Activated CD4-positive, alpha-beta T cell treated with anti-CD3 and anti-CD28 coated beads for 1 hour (primary cell): ENCODE measurements around the gene POT1.

ENCODE experiments used
- DNase-seq: peaks from one replicate; pipeline ENCODE4 v3.0.0-alpha.2; 2020

POT1 gene

GRCh38 chr7:124908259-124908658 is 21.4 kb downstream of the POT1 start:
- no peak for DNase-seq

DNA sequence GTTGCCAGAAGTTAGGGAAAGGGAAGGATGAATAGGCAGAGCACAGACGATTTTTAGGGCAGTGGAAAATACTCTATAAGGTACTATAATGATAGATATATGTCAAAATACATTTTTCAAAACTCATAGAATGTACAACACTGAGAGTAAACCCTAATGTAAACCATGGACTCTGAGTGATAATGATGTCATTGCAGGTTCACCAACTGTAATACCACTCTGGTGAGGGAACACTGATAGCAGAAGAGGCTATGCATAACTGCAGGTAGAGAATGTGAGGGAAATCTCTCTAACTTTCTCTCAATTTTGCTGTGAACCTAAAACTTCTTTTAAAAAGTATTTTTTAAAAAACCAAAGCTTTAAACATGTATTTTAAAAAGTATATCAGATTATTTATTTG is 22.1 kb downstream of the POT1 start:
- DNase-seq = no peak

GRCh38 chr7:124898531-124898930 is 31.1 kb downstream of the POT1 start:
- no peak for DNase-seq

DNA sequence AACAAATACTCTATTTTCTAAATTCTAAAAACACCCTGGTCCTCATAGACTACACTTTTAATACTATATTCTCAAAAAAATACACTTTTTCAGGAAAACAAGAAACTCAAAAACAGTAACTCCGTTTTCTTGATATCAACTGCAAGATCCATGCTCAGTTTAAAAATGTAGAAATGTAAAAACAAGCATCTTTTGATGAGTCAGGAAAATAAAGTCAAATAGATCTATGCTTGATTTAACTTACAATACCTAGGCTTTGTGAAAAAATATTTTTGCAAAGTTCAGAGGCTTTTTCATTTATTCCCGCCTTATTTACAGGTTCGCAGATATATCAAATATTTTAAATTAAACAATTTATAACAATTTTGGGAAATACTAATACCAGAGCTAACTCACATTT is 33.6 kb downstream of the POT1 start:
- no peak for DNase-seq

GRCh38 chr7:124893140-124893827 is 36.3 kb downstream of the POT1 start:
- DNase-seq = no peak

DNA sequence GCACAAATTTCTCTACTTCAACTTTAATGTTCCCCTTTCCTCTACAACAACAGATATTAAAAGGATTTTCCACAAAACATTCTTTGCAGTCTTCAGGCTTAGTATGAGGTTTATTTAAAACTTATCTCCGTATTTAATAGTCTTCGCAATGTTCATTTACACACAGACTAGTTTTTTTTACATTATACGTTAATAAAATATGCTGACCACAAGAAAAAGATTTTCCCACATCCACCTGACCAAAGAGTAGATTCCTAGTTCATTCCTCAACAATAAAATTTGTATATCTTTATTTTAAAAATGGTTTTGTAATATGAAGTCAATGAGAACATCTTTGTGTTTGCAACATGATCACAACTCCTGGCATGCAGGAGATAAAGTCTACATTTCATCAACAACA is 42.4 kb downstream of the POT1 start:
- DNase-seq = no peak

- no peak for DNase-seq
Measured at GRCh38 chr7:124881981-124882380, 47.6 kb downstream of the POT1 start.

DNA sequence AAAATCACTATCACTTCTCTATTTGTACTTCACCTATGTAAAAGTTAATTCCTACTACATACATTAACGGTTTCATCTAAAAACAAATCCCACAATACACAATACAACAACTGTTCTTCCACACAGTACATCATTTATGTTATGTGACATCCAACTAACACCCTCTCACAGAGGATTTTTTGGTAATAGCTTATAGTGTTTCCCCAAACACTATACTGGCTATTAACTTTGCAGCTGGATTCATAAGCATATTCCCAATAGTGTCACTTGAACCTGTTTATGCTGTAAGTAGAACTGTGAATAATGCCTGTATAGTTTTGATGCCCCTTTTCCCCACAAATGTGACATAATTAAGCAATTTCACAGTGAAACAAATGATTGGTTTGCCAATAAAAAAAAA is 49.9 kb downstream of the POT1 start:
- no peak for DNase-seq

DNA sequence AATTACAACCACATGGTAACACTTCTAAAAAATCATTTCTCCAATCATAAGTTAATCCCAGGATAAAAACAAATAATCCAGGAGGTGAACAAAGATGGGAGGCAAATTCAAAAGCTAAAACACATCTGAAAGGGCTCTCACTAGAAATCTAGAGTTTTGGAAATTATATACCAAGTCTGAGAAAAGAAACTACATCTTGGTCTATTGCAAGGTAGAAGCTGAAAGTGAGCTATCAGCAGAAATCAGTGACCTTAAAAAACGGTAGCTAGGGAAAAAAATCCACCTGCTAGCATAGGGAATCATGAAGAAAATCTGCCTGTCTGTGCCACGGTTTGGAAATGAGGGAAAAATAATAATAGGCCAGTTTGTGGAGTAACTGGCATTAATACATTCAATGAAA is 50.5 kb downstream of the POT1 start:
- no peak for DNase-seq

DNA sequence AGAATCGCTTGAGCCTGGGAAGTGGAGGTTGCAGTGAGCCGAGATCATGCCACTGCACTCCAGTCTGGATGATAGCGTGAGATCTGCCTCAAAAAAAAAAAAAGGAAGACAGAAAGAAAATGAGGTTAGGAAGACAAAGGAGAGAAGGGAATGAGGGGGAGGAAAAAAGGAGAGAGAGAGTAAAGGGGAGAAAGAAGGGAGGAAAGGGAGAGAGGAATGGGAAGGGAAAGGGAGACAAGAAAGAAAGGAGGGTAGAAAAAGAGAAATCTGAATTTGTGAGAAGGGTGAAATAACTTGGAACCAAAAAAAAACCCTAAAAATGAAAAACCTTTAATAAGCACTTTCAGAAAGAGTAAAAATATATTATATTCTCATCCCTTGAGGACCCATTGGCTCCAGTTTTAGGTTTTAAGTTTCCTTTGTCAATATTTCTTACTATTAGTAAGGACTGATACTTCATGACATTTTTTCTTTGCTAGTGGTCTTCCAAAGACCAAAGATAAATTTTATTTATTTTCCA is 54.9 kb downstream of the POT1 start:
- no peak for DNase-seq

- no peak for DNase-seq
Measured at GRCh38 chr7:124857672-124858235, 71.9 kb downstream of the POT1 start.

DNA sequence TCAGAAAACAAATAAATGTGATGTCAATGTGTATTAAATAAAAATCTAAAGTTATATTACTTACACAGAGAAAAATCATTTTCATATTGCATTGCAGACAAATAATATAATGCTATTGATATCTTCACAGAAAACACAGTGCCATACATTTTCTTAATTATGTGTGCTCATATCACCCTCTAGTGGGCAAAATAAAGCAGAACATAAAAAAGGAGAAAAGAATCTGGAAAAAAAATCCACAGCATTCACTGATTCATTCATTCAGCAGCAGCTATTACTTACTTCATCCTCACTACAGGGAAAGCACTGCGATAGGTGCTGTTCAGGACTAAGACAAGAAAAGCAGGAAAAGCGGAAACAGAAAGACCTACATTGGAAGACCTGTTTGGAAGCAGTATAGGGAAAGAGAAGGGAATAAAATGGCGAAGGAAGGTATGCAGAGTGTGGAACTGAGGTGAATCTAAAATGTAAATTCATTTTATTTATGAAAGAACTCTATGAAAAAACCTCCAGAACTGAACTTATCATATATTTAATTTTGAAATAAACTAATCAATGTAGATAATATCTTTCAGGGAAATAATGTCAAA is 73.2 kb downstream of the POT1 start:
- no peak for DNase-seq

DNA sequence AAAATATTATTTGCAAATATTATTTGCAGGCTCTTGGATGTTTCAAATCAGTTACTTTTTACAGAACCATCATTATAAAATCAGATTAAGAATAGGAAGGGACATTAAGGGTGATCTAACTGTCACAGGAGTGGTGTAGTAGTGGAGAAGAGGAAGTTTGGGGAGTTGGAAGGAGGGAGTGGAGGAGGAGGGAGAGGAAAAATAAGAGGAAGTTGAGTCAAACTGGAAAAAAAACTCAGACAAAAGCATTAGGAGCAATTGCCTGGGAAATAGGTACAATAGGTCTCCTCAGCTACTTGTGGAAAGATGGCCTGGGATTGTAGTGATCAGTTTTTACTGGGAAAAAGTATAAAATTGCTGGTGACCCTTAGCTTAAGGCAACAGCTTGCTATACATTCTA is 86.3 kb downstream of the POT1 start:
- DNase-seq = no peak

DNA sequence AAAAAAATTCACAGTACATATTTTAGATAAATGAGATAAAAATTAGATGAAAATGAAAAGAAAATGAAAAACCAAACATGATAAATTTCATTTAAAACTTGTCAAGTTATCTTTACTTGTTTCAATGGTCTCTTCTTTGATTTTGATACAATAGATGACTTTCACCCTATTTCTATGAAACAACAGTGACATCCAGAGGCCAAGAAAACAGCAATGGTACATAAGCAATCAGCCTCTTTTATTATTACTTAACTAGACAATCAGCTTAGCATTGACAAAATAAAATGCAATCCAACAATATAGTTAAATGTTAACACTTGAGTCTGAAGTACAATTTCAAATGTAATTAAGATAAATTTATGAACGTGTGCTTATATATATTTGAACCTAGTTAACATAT is 89.2 kb downstream of the POT1 start:
- no peak for DNase-seq

DNA sequence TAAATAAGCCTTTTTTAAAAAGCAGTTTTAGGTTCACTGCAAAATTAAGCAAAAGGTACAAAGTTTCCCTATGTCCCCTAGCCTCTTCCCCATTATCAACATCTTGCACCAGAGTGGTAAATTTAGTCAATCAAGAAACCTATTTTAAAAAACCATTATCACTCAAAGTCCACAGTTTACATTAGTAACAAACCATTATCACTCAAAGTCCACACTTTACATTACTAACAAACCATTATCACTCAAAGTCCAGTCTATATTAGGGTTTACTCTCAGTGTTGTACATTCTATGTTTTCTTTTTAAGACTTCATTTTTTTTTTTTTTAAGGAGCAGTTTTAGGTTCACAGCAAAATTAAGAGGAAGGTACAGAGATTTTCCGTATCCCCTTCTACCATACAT is 89.9 kb downstream of the POT1 start:
- DNase-seq = no peak

GRCh38 chr7:124836173-124836572 is 93.5 kb downstream of the POT1 start:
- DNase-seq = no peak

DNA sequence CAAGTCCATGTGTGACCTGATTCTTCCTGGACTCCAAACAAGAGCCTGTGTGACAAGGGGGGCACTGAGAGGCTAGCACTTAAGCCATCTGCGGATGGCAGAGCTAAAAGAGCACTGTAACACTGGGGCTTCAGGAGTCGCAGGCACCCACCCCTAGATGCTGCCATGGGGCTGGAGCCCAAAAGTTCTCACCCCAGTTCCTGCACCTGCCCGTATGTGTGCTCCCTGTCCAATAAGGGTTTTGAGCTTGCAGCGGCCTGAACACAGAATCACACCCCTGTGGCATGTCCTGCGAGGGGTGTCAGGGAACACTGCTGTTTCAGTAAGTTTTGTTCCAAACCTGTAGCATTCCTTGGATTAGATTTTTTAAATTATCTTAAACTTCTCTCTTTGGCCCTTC is 110.8 kb downstream of the POT1 start:
- no peak for DNase-seq

DNA sequence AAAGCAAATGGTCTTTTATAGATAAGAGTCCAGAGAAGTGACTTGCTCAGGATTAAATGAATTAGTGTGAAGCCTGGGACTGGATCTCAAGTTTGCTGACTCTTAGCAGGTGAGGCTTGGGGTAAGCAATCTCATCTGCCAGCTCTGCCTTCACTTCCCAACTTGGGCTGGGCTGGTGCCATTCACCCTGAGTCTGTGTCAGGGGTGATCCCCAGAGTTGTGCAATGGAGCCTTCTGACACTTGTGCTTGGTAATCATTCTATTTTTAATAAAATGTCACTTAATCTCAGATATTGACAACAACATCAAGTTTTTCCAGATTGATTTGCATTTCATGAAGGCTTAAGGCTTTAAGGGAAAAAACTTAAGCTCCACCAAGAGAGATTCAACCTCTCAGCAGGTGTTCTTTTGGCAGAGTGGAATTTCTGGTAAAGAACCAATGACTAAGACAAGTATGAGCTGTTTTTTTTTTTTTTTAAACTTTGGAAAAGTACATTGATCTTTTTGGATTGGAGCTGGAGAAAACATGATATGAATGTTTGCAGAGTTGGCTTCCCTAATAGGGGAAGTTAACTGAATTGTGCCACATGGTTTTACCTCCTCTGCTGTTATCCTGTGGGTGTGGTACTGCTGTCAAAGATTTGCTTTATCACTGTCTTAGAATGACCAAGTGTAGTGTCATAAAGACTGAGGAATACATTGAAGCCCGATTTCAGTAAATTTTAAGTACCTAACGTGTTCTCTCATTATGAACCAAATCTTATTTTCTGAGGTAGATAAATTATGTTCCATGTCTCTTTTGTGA is 115.4 kb downstream of the POT1 start:
- no peak for DNase-seq

GRCh38 chr7:124812764-124813163 is 116.9 kb downstream of the POT1 start:
- no peak for DNase-seq

- no peak for DNase-seq
Measured at GRCh38 chr7:124811341-124811740, 118.3 kb downstream of the POT1 start.

- DNase-seq = no peak
Measured at GRCh38 chr7:124810605-124811004, 119.0 kb downstream of the POT1 start.

DNA sequence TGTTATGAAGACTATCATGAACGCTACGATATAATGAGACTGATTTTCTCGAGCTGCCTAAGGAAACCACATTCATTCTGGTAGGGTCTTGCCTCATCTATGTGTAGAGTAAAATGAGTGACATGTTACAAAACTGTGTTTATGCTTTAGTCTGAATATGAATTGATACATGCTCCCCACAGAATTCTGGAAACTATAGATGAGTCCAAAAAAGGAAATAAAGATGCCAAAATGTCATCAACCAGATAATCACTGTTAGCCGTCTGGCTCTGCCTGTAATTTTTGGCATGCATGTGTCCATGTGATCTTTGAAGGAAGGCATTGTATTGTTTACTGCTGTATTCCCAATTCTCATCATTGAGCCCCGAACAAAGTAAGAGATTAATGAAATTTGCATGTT is 121.4 kb downstream of the POT1 start:
- DNase-seq = no peak

DNA sequence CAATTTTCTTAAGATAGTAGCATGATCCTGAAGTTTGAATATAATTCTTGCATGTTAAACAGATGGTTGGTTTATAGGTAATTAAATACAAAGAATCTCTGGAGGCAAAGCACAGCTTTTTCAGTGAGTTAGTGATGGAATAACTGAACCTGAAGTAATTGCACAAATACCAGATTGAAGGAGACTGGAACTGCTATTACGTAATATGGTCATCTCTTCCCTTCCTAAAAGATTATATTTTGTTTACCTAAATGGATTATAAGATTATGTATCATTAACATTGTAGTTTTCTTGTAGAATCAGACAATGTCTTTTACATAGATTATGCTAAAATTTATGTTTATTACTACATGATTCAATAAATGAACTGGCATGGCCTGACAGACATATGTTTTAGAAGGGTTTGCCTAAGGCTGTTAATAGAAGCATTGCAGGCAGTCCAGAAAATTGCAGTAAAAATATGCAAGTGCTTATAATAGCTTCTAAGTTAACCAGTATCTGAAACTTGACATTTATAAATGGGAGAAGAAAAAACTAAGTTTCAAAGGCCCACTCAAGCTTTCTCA is 128.2 kb downstream of the POT1 start:
- DNase-seq = no peak
